DND-41 (cell line): ENCODE results near the gene NXNL2.

Source experiments
- CTCF ChIP-seq: IDR thresholded peaks from 2 replicates; pipeline ENCODE4 v1.5.1; 2012; ENCODE audit warnings: borderline replicate concordance, low read length, moderate library complexity, mild to moderate bottlenecking; ENCODE audit not compliant: poor library complexity, severe bottlenecking; ENCODE audit errors: extremely low read depth
- EZH2 ChIP-seq: IDR thresholded peaks from 3 replicates; pipeline ENCODE4 v1.6.1; 2012; ENCODE audit warnings: borderline replicate concordance, low read depth, mild to moderate bottlenecking, moderate library complexity, low read length, inconsistent platforms; ENCODE audit not compliant: severe bottlenecking

- TF ChIP-seq CTCF = no peak
- no peak for TF ChIP-seq EZH2
Observed at GRCh38 chr9:88498880-88499279, 36.1 kb upstream of the NXNL2 start.
